Measurements from ENCODE around the gene POLR2E.

- TF ChIP-seq POLR2AphosphoS5 (IDR thresholded peaks at IDR 0.05; ENCODE audit: low read depth, low read length), result no peak
- no peak for TF ChIP-seq TAF1 (IDR thresholded peaks at IDR 0.05; ENCODE audit: borderline replicate concordance, insufficient read depth, low read length)
- TF ChIP-seq REST (IDR thresholded peaks at IDR 0.05; ENCODE audit: insufficient read depth in 1 of 2, low read depth in 2 of 2, low read length in 2 of 2), result no peak
- no peak for TF ChIP-seq SIN3A (IDR thresholded peaks at IDR 0.05; ENCODE audit: borderline replicate concordance, insufficient read depth, low read length)
These were observed 28.9 kb upstream of the POLR2E start for GRCh38 chr19:1123885-1124677.
